Kidney epithelial cell (primary cell): ENCODE measurements around the gene ALDH1B1. TPM values are rescaled to one million over a fixed set of nuclear protein-coding genes. Genes with fewer than 3 reads are reported as not detected.
A peak's percentile ranks its signal among the peaks of the same experiment; 100 is the strongest.

Source experiments
- DNase-seq: peaks from one replicate; pipeline ENCODE4 v3.0.0-alpha.2; 2010; ENCODE audit warnings: low read depth
- H3K27me3 ChIP-seq: 2 replicates; pipeline ENCODE4 v1.6.0; 2011; ENCODE audit warnings: low read length; ENCODE audit not compliant: control insufficient read depth, insufficient read depth
- H3K36me3 ChIP-seq: 2 replicates; pipeline ENCODE4 v1.5.1; 2011; ENCODE audit warnings: low read length; ENCODE audit not compliant: control insufficient read depth, insufficient read depth
- H3K4me3 ChIP-seq: 2 replicates; pipeline ENCODE4 v1.5.1; 2011; ENCODE audit warnings: low read depth, mild to moderate bottlenecking, control low read depth, low read length
- CTCF ChIP-seq: IDR thresholded peaks from 2 replicates; pipeline ENCODE4 v1.5.1; 2011; ENCODE audit warnings: mild to moderate bottlenecking, moderate library complexity, low read length, control low read depth, inconsistent platforms; ENCODE audit not compliant: insufficient read depth, poor library complexity, severe bottlenecking
- total RNA-seq: library from RNA; depleted of rRNA; stranded (reverse); fragments of >200 nt; gene quantifications from 2 replicates; pipeline ENCODE4 v1.2.3, GENCODE V29; 2015

Gene ALDH1B1
- total RNA-seq, 1 donor from 2014 or later = 87.2 TPM

- Histone ChIP-seq H3K27me3 (peaks cover 15% of the 10 kb centered on the region), H3K4me3 (no peak overlapping the region), H3K36me3 (no peaks in the 10 kb centered on the region)
- no peak for TF ChIP-seq CTCF
- DNase-seq = no peak
These were observed 26.7 kb downstream of the ALDH1B1 start for GRCh38 chr9:38419181-38419580.

GRCh38 chr9:38421498-38422211 is 29.2 kb downstream of the ALDH1B1 start:
- TF ChIP-seq CTCF = no peak
- no peaks in the 10 kb centered on the region for H3K36me3 ChIP-seq
- peaks cover 17% of the 10 kb centered on the region for H3K27me3 ChIP-seq
- DNase-seq = no peak
- H3K4me3 ChIP-seq = no peak overlapping the region

GRCh38 chr9:38422555-38423260 is 30.2 kb downstream of the ALDH1B1 start:
- no peak overlapping the region for H3K4me3 ChIP-seq
- H3K36me3 ChIP-seq = no peaks in the 10 kb centered on the region
- peaks cover 17% of the 10 kb centered on the region for H3K27me3 ChIP-seq
- no peak for DNase-seq
- TF ChIP-seq CTCF = no peak

- DNase-seq = no peak
- H3K36me3 ChIP-seq = no peaks in the 10 kb centered on the region
- TF ChIP-seq CTCF = no peak
- H3K27me3 ChIP-seq = peaks cover 17% of the 10 kb centered on the region
- peak overlapping the region; percentile 36 for H3K4me3 ChIP-seq
These were observed 30.9 kb downstream of the ALDH1B1 start for GRCh38 chr9:38423273-38423972.

GRCh38 chr9:38423973-38424843 is 31.7 kb downstream of the ALDH1B1 start, which contains the start of gene IGFBPL1:
Gene IGFBPL1 (minus strand): TSS chr9:38424454. CDS start chr9:38424424, 30 bp downstream.
- no peak for DNase-seq
- H3K4me3 ChIP-seq = peak within 1 kb of the TSS; percentile 36
- H3K36me3 ChIP-seq = no peaks in the 10 kb centered on the region
- TF ChIP-seq CTCF = no peak
- peaks cover 14% of the 10 kb centered on the region for H3K27me3 ChIP-seq
